Type B pancreatic cell (in vitro differentiated cells): ENCODE measurements around the gene TKT. TPM values are rescaled to one million over a fixed set of nuclear protein-coding genes. Genes with fewer than 3 reads are reported as not detected.

ENCODE experiments used
- DNase-seq: peaks from one replicate; pipeline ENCODE4 v3.0.0; 2021; ENCODE audit warnings: mixed read lengths; ENCODE audit not compliant: unreplicated experiment; ENCODE audit errors: extremely low spot score
- H3K27ac Mint-ChIP-seq: 2 replicates; pipeline ENCODE4 v1.8.0; 2021; ENCODE audit warnings: mild to moderate bottlenecking, mixed read lengths
- H3K27me3 Mint-ChIP-seq: 2 replicates; pipeline ENCODE4 v1.8.0; 2021; ENCODE audit warnings: mixed read lengths
- H3K36me3 Mint-ChIP-seq: 2 replicates; pipeline ENCODE4 v1.8.0; 2021; ENCODE audit warnings: mixed read lengths
- H3K4me1 Mint-ChIP-seq: one replicate; pipeline ENCODE4 v1.8.0; 2021; ENCODE audit warnings: mixed read lengths; ENCODE audit not compliant: unreplicated experiment
- H3K4me3 Mint-ChIP-seq: 2 replicates; pipeline ENCODE4 v1.8.0; 2021; ENCODE audit warnings: mild to moderate bottlenecking, mixed read lengths
- H3K9me3 Mint-ChIP-seq: 2 replicates; pipeline ENCODE4 v1.8.0; 2021; ENCODE audit warnings: mixed read lengths
- CTCF ChIP-seq: fragments of 200-600 bp; sonication (generic); conservative IDR thresholded peaks from 2 replicates; pipeline ENCODE4 v1.5.0; 2021; ENCODE audit warnings: antibody characterized with exemption, mild to moderate bottlenecking
- total RNA-seq: library from RNA; stranded (reverse); gene quantifications from 2 replicates; pipeline ENCODE4 v1.2.1, GENCODE V29; 2021; ENCODE audit warnings: low replicate concordance

TKT gene
- total RNA-seq, 1 donor from 2014 or later: 318 TPM

DNA sequence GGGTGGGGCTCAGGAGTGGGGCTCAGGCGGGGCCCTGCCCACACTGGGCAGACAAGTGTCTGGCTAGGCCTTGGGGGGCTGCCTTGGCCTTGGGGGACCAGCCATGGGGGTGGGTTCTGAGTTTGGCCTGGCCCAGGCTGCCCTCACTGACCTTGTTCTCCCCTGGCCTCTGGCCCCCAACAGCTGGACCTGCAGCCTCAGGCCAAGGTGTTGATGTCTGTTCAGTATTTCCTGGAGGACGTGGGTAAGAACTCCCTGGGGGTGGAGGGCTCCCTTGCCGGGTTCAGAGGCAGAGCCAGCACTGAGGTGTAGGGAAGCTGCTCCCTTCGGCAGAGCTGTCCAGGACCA is 74.8 kb downstream of the TKT start:
- no peak overlapping the region for H3K27ac Mint-ChIP-seq
- H3K27me3 Mint-ChIP-seq: no peaks in the 10 kb centered on the region
- no peaks in the 10 kb centered on the region for H3K9me3 Mint-ChIP-seq
- DNase-seq: no peak
- no peak for TF ChIP-seq CTCF
- H3K4me1 Mint-ChIP-seq: no peaks in the 10 kb centered on the region
- H3K4me3 Mint-ChIP-seq: no peak overlapping the region
- H3K36me3 Mint-ChIP-seq: peaks cover 4% of the 10 kb centered on the region

DNA sequence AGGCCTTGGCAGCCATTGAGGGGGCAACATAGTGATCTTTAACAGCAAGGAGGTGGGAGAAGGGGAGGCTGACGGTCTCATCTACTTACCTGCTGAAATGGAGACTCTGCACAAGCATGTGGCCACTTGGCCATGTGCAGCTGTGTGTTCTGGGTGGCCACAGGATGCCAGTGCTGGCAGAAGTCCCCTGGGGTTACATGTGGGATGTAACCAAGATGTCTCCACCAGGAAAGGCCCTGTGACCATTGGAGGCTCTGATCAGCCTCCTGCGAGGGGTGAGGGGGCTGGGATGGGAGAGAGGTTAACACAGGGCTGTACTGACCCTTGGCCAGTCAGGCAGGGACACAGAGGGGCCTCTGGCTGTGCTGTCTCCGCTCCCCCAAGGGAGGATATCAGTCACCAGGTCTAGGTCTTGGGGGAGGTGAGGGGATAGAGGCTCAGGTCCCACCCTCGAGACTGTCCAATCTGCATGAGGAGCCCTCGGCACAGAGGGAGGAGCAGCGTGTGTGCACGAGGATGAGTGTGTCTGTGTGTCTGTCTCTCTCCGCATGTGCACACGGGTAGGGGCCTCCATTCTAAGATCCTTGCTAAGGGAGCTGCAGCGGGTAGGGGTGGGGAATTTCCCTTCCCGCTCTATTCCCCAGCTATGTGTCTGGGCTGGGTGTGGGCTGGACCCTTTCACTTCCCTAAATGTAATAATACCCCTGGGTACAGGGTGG is 75.4 kb downstream of the TKT start:
- Mint-ChIP-seq H3K9me3 (no peaks in the 10 kb centered on the region), H3K36me3 (peaks cover 4% of the 10 kb centered on the region), H3K27ac (no peak overlapping the region), H3K4me1 (no peaks in the 10 kb centered on the region), H3K27me3 (no peaks in the 10 kb centered on the region), H3K4me3 (no peak overlapping the region)
- no peak for TF ChIP-seq CTCF
- DNase-seq: no peak

DNA sequence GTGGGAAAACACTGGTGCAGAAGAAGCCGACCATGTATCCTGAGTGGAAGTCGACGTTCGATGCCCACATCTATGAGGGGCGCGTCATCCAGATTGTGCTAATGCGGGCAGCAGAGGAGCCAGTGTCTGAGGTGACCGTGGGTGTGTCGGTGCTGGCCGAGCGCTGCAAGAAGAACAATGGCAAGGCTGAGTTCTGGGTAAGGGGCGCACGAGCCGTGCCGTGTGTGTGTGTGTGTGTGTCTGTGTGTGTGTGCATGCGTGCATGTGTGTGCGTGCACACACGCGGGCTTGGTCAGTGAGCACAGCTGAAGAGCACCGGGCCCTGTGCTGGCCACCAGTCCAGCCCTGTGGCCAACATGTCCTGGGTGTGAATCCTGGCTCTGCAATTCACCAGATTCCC is 76.2 kb downstream of the TKT start:
- Mint-ChIP-seq H3K27me3 (no peaks in the 10 kb centered on the region), H3K9me3 (no peaks in the 10 kb centered on the region), H3K27ac (no peak overlapping the region), H3K36me3 (no peaks in the 10 kb centered on the region), H3K4me1 (no peaks in the 10 kb centered on the region), H3K4me3 (no peak overlapping the region)
- no peak for TF ChIP-seq CTCF
- no peak for DNase-seq

DNA sequence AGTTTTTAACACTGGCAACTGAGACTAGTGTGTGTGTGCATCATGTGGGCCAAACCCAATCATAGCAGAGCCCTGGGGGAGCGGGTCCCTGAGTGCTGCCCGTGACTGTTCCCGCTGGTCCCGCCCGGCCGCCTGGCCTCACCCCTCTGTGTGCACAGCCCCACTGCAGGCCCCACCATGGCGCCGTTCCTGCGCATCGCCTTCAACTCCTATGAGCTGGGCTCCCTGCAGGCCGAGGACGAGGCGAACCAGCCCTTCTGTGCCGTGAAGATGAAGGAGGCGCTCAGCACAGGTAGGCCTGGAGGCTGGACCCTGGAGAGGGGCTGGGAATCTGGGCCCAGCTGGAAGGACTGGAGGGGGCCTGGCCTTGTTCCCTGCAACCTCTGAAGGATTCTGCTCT is 77.6 kb downstream of the TKT start:
- Mint-ChIP-seq H3K27ac (no peak overlapping the region), H3K27me3 (no peaks in the 10 kb centered on the region)
- TF ChIP-seq CTCF: no peak

GRCh38 chr3:53175613-53176540 is 79.9 kb downstream of the TKT start:
- DNase-seq: no peak
- Mint-ChIP-seq H3K27me3 (no peaks in the 10 kb centered on the region), H3K27ac (no peak overlapping the region), H3K36me3 (no peaks in the 10 kb centered on the region), H3K4me1 (peaks cover 7% of the 10 kb centered on the region), H3K9me3 (no peaks in the 10 kb centered on the region), H3K4me3 (no peak overlapping the region)
- TF ChIP-seq CTCF: no peak

More for the DNA sequence above, 77.6 kb downstream of the TKT start:
- Mint-ChIP-seq H3K4me1 (no peaks in the 10 kb centered on the region), H3K4me3 (no peak overlapping the region), H3K9me3 (no peaks in the 10 kb centered on the region), H3K36me3 (no peaks in the 10 kb centered on the region)
- no peak for DNase-seq

Other genes starting within 250 kb of the TKT start
- gene SFMBT1, start 209.9 kb downstream of the TKT start, total RNA-seq: 9.8 and 10.7 TPM in 2 replicates
- gene RFT1, start 125.6 kb downstream of the TKT start, total RNA-seq: 23.4 and 31.0 TPM in 2 replicates
- 24.0 and 37.4 TPM in 2 replicates for gene PRKCD, start 94.8 kb downstream of the TKT start, total RNA-seq
- 28.3 and 31.4 TPM in 2 replicates for gene DCP1A, start 91.5 kb upstream of the TKT start, total RNA-seq
- gene CACNA1D, start 238.6 kb upstream of the TKT start, total RNA-seq: 10.1 and 17.4 TPM in 2 replicates